OCI-LY1 (cell line): ENCODE results near the gene STK36.

ENCODE experiments used
- CTCF ChIP-seq: fragments of 200-600 bp; sonication (generic), shearing (Covaris generic); IDR thresholded peaks from 2 replicates; pipeline ENCODE4 v1.5.1; 2017; ENCODE audit warnings: mild to moderate bottlenecking, antibody characterized with exemption, low read length, moderate library complexity, mixed read lengths
- EZH2 ChIP-seq: fragments of 200-600 bp; sonication (generic), shearing (Covaris generic); IDR thresholded peaks from 2 replicates; pipeline ENCODE4 v1.8.0; 2017; ENCODE audit warnings: borderline replicate concordance, mixed run types, mild to moderate bottlenecking, antibody characterized with exemption, low read length, moderate library complexity, mixed read lengths

- TF ChIP-seq CTCF (no peak), EZH2 (no peak)
Observed at GRCh38 chr2:218645126-218645525, 26.8 kb upstream of the STK36 start.
